ENCODE measurements around the gene RNF34. TPM values are rescaled to one million over a fixed set of nuclear protein-coding genes. Genes with fewer than 3 reads are reported as not detected.
A peak's percentile ranks its signal among the peaks of the same experiment; 100 is the strongest.

The RNF34 gene
- total and polyA plus RNA-seq, 4 donors, result 13.9 to 49.2 (median 31.8) TPM

DNA sequence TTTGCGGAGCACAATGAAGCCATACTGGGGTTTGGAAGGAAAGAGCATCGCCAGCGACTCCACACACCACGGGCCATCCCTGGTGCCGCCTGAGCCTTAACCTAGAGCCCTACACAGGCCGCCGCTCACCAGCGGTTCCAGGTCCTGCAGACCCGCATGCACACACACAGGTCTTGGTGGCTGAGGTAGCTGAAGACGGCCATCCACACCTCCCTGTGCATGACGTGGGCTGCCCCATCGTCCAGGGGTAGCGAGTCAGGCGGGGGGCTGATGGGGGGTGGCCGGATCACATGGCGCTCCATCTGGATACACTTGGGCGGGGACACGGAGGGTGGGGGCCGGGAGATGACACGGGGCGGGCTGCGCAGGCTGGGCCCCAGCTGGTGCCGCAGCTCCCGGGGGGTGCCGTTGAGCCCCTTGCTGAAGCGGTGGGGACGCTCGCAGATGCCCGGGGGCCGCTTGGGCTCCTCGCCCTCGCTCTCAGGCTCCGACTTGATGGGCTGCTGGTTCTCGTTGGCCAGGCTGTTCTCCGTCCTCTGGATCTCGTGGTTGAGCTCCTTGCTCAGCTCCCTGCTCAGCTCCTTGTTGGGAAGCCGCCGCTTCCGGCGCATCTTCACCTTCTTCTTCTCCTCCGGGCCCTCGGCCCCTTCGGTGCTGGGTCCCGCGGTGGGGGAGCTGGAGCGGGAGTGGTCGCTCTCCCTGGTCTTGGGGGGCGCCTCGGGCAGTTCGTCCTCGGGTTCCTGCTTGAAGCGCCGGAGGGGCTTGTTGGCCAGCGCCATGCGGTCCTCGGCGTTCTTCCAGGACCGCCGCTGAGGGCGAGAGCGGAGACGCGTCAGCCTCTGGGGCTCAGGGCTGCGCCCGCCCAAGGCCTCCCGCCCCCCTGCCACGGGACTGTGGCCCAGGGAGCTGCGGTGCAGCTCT, 42.4 kb downstream of the RNF34 start:
- ATAC-seq (ENCODE audit: insufficient read depth, low FRiP score), result no peak

DNA sequence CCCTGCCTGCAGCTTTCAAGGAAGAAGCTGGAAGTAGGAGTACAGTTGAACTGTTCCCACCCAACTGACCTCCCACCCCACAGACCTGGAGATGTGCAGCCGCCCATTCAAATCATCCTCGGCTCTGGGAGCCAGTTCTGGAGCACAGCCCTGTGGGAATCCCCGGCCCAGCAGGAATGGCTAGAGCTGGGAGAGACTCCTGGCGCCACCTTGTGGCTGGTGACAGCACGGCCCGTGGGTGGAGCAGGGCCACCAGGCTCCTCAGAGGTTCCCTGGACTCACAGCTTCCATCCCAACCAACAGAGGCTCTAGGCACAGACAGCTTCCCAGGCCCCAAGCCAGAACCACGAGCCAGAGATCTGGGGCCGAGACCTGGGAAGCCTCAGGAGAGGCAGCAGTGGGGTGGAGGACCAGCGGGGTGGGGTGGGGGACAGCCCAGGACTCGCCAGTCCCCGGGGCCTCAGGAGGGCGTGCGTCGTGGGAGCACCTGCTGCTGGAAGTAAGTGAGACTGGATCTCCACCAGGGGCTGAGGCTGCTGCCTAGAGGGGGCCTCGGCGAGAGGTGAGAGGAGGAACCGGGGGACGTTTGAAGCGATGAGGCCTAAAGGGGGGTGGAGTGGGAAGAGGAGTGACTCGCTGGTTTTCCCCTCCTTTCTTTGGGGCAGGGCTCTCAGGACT, 43.4 kb downstream of the RNF34 start:
- no peaks in the 10 kb centered on the region for H3K27me3 ChIP-seq (ENCODE audit: control insufficient read depth in 3 of 3, insufficient read depth in 3 of 3, low read length in 2 of 3)
- no peak overlapping the region for H3K27ac ChIP-seq (ENCODE audit: low read depth in 1 of 2, low read length in 1 of 2)
- peaks cover 0 to 2% (median 0%) of the 10 kb centered on the region in 5 donors for H3K4me1 ChIP-seq (ENCODE audit: control insufficient read depth in 5 of 5, insufficient read depth in 5 of 5, low read length in 5 of 5)
- 58 to 59% methylated on average over 20 of the region's 20 CpGs for WGBS, 2 donors
- no peak overlapping the region for H3K9ac ChIP-seq (ENCODE audit: insufficient read depth in 1 of 2, low read length in 2 of 2)
- no peak overlapping the region for H3K4me3 ChIP-seq
- H3K36me3 ChIP-seq (ENCODE audit: control insufficient read depth in 4 of 4, insufficient read depth in 4 of 4, low read length in 4 of 4), result peaks cover 3 to 49% (median 26%) of the 10 kb centered on the region in 4 donors
- TF ChIP-seq, protein P1, sequence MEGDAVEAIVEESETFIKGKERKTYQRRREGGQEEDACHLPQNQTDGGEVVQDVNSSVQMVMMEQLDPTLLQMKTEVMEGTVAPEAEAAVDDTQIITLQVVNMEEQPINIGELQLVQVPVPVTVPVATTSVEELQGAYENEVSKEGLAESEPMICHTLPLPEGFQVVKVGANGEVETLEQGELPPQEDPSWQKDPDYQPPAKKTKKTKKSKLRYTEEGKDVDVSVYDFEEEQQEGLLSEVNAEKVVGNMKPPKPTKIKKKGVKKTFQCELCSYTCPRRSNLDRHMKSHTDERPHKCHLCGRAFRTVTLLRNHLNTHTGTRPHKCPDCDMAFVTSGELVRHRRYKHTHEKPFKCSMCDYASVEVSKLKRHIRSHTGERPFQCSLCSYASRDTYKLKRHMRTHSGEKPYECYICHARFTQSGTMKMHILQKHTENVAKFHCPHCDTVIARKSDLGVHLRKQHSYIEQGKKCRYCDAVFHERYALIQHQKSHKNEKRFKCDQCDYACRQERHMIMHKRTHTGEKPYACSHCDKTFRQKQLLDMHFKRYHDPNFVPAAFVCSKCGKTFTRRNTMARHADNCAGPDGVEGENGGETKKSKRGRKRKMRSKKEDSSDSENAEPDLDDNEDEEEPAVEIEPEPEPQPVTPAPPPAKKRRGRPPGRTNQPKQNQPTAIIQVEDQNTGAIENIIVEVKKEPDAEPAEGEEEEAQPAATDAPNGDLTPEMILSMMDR (IDR thresholded peaks at IDR 0.05; ENCODE audit: control extremely low read depth, extremely low read depth), result peak; percentile 70
- no peaks in the 10 kb centered on the region for H3K9me3 ChIP-seq (ENCODE audit: control insufficient read depth in 4 of 4, insufficient read depth in 3 of 4, low read length in 3 of 4)
- DNase-seq (peak; percentile 70 to 77 (median 71)), ATAC-seq (ENCODE audit: insufficient read depth, low FRiP score) (peak; percentile 95)

More for the DNA sequence above, 42.4 kb downstream of the RNF34 start:
- Histone ChIP-seq H3K36me3 (ENCODE audit: control insufficient read depth in 4 of 4, insufficient read depth in 4 of 4, low read length in 4 of 4) (peaks cover 3 to 51% (median 31%) of the 10 kb centered on the region in 4 donors), H3K9me3 (ENCODE audit: control insufficient read depth in 4 of 4, insufficient read depth in 3 of 4, low read length in 3 of 4) (no peaks in the 10 kb centered on the region), H3K9ac (ENCODE audit: insufficient read depth in 1 of 2, low read length in 2 of 2) (no peak overlapping the region), H3K27me3 (ENCODE audit: control insufficient read depth in 3 of 3, insufficient read depth in 3 of 3, low read length in 2 of 3) (no peaks in the 10 kb centered on the region), H3K27ac (ENCODE audit: low read depth in 1 of 2, low read length in 1 of 2) (no peak overlapping the region), H3K4me1 (ENCODE audit: control insufficient read depth in 5 of 5, insufficient read depth in 5 of 5, low read length in 5 of 5) (peaks cover 0 to 2% (median 0%) of the 10 kb centered on the region in 5 donors), H3K4me3 (no peak overlapping the region)
- TF ChIP-seq, protein P1 (IDR thresholded peaks at IDR 0.05; ENCODE audit: control extremely low read depth, extremely low read depth), result no peak
- no peak for DNase-seq
- whole genome bisulfite sequencing, 2 donors, result 97 to 98% methylated on average over 58 to 68 of the region's 68 CpGs

DNA sequence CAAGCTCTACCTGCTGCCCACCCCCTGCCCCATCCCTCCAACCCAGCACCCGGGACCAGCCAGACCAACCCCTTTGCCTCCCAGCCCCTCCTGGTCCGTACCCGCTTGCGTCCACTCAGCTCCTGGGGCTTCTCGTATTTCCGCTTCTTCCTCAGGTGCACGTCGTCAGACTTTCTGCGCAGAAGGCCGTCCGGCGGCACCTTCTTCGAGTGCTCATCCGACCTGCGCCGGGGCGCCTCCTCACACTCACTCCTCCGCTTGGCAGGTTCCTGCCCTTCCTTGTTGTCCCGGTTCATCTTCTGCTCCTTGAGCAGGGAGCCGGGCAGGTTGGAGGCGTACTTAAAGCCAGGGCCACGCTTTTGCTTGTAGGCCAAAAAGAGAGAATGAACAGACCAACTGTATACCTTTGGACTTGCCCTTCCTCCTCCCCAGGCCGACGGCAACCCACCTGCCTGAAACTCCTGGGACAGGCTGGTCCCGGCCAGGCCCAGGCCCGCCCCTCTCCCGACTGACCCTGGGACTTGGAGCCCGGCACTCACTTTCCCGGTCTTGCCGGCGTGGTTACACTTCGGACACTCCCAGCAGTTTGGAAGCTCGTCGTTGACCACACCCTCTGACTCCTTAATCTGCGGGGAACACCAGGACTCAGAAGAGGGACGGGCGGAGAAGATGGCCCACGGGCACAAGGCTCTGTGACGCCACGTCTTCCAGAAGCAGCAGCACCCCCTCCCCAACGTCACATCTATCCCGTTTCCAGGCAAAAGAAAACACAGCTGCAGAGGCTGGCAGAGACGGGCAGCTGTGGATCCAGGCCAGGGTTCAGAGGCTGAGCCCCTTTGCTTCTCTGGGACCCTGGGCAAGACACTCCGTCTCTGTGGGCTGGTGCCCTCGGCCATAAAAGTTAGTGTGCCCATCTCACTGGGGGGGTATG, 44.3 kb downstream of the RNF34 start:
- no peak for DNase-seq
- no peak overlapping the region for H3K4me3 ChIP-seq
- 91 to 94% methylated on average over 43 to 45 of the region's 45 CpGs for whole genome bisulfite sequencing, 2 donors
- no peak overlapping the region for H3K9ac ChIP-seq (ENCODE audit: insufficient read depth in 1 of 2, low read length in 2 of 2)
- peaks cover 0 to 2% (median 0%) of the 10 kb centered on the region in 5 donors for H3K4me1 ChIP-seq (ENCODE audit: control insufficient read depth in 5 of 5, insufficient read depth in 5 of 5, low read length in 5 of 5)
- TF ChIP-seq, protein P1 (IDR thresholded peaks at IDR 0.05; ENCODE audit: control extremely low read depth, extremely low read depth), result no peak
- H3K27me3 ChIP-seq (ENCODE audit: control insufficient read depth in 3 of 3, insufficient read depth in 3 of 3, low read length in 2 of 3), result no peaks in the 10 kb centered on the region
- peaks cover 0 to 45% (median 24%) of the 10 kb centered on the region in 4 donors for H3K36me3 ChIP-seq (ENCODE audit: control insufficient read depth in 4 of 4, insufficient read depth in 4 of 4, low read length in 4 of 4)
- no peak overlapping the region for H3K27ac ChIP-seq (ENCODE audit: low read depth in 1 of 2, low read length in 1 of 2)
- no peaks in the 10 kb centered on the region for H3K9me3 ChIP-seq (ENCODE audit: control insufficient read depth in 4 of 4, insufficient read depth in 3 of 4, low read length in 3 of 4)
- no peak for ATAC-seq (ENCODE audit: insufficient read depth, low FRiP score)
